A549 (cell line): Measurements from ENCODE around the gene IL19. TPM values are rescaled to one million over a fixed set of nuclear protein-coding genes. Genes with fewer than 3 reads are reported as not detected.
A peak's percentile ranks its signal among the peaks of the same experiment; 100 is the strongest.

Experiments
- ATAC-seq, 2 experiments: fragments of 200-7000 bp in 1 of 2; fragments of >200 bp in 1 of 2; cut with Nextera tagmentation in 1 of 2; cut with Tn5 transposase in 1 of 2; 3 replicates each; pipeline versions ENCODE4 v1.8.0 to v1.9.1; 2018 to 2020; ENCODE audit warnings: mild to moderate bottlenecking in 1 of 2, moderate library complexity in 1 of 2
- CTCF ChIA-PET: fragments of 300-600 bp; sonication (Branson Sonifier 250); formaldehyde crosslinking; extraction: SDS; loops from one replicate; lab custom pipeline; 2021; ENCODE audit warnings: antibody characterized with exemption, inconsistent platforms; lab: Yijun Ruan, JAX
- POLR2A ChIA-PET: fragments of 350-600 bp; formaldehyde crosslinking; extraction: SDS; loops from one replicate; lab custom pipeline; 2021; ENCODE audit warnings: antibody characterized with exemption, inconsistent platforms; lab: Yijun Ruan, JAX
- DNase-seq, 2 experiments: peaks; one replicate each; pipeline versions ENCODE4 v3.0.0 to v3.0.0-alpha.2; 2011 to 2016; ENCODE audit warnings: low read depth in 1 of 2, low spot score in 1 of 2
- FAIRE-seq: peaks from 2 replicates; lab custom pipeline; 2011; peaks lifted over from hg19 to GRCh38; lab: Jason Lieb, UNC
- H3K27ac ChIP-seq, 2 experiments: fragments of >200 bp; sonication (Bioruptor Twin); formaldehyde crosslinking; 3 replicates each; pipeline ENCODE4 v1.5.1; 2016 to 2017
- H3K4me1 ChIP-seq: fragments of >200 bp; sonication (Bioruptor Twin); formaldehyde crosslinking; 3 replicates; pipeline ENCODE4 v1.6.1; 2016
- H3K4me2 ChIP-seq: fragments of >200 bp; sonication (Bioruptor Twin); formaldehyde crosslinking; 3 replicates; pipeline ENCODE4 v1.6.1; 2016
- H3K4me3 ChIP-seq: fragments of >200 bp; sonication (Bioruptor Twin); formaldehyde crosslinking; 3 replicates; pipeline ENCODE4 v1.5.1; 2016
- H3K9me3 ChIP-seq: fragments of >200 bp; sonication (Bioruptor Twin); formaldehyde crosslinking; 3 replicates; pipeline ENCODE4 v1.6.1; 2016
- ATOH8 ChIP-seq: fragments of 250-450 bp; sonication (Bioruptor Pico); IDR thresholded peaks from 2 replicates; pipeline ENCODE4 v1.5.0; 2020; ENCODE audit warnings: low read depth, mild to moderate bottlenecking, moderate library complexity
- BCL3 ChIP-seq: fragments of >200 bp; sonication (Bioruptor Twin); formaldehyde crosslinking; IDR thresholded peaks from 3 replicates; pipeline ENCODE4 v1.6.1; 2016
- BHLHE40 ChIP-seq: IDR thresholded peaks from 2 replicates; pipeline ENCODE4 v1.6.1; 2012; ENCODE audit warnings: low read depth, low read length, inconsistent platforms
- CBX2 ChIP-seq: fragments of 200-600 bp; sonication (generic); IDR thresholded peaks from 2 replicates; pipeline ENCODE4 v1.6.1; 2016; ENCODE audit warnings: low read depth, mild to moderate bottlenecking, borderline replicate concordance
- CEBPB ChIP-seq, 2 experiments: fragments of >200 bp in 1 of 2; sonication (Bioruptor Twin) in 1 of 2; formaldehyde crosslinking in 1 of 2; IDR thresholded peaks; 2 replicates each; pipeline ENCODE4 v1.6.1; 2012 to 2016
- E2F6 ChIP-seq: IDR thresholded peaks from 2 replicates; pipeline ENCODE4 v1.6.1; 2012; ENCODE audit warnings: low read depth, borderline replicate concordance
- ELK1 ChIP-seq: fragments of 150-350 bp; IDR thresholded peaks from 2 replicates; pipeline ENCODE4 v1.6.1; 2014; ENCODE audit warnings: low read depth, mild to moderate bottlenecking, low read length
- FOSL2 ChIP-seq, 2 experiments: fragments of 450-650 bp in 1 of 2; fragments of >200 bp in 1 of 2; sonication (Bioruptor Twin) in 1 of 2; formaldehyde crosslinking; IDR thresholded peaks; 2 replicates each; pipeline versions ENCODE4 v1.5.0 to v1.6.1; 2016 to 2020; ENCODE audit warnings: mild to moderate bottlenecking in 1 of 2, moderate library complexity in 1 of 2
- HDAC2 ChIP-seq: fragments of 200-600 bp; sonication (generic); IDR thresholded peaks from 2 replicates; pipeline ENCODE4 v1.6.1; 2016
- HES2 ChIP-seq: fragments of >200 bp; sonication (Bioruptor Twin); formaldehyde crosslinking; IDR thresholded peaks from 2 replicates; pipeline ENCODE4 v1.6.1; 2016
- HOXB13 ChIP-seq: fragments of 250-450 bp; sonication (Bioruptor Pico); IDR thresholded peaks from 2 replicates; pipeline ENCODE4 v1.5.0; 2020; ENCODE audit warnings: low read depth, mild to moderate bottlenecking, moderate library complexity
- JUN ChIP-seq, 2 experiments: fragments of >200 bp; sonication (Bioruptor Twin); formaldehyde crosslinking; IDR thresholded peaks; 2 replicates in 1 of 2; 3 replicates in 1 of 2; pipeline ENCODE4 v1.6.1; 2016 to 2017
- JUNB ChIP-seq: fragments of >200 bp; sonication (Bioruptor Twin); formaldehyde crosslinking; IDR thresholded peaks from 2 replicates; pipeline ENCODE4 v1.6.1; 2016
- MAFK ChIP-seq: fragments of 450-650 bp; IDR thresholded peaks from 2 replicates; pipeline ENCODE4 v1.6.1; 2014; ENCODE audit not compliant: partially characterized antibody
- MAX ChIP-seq: IDR thresholded peaks from 2 replicates; pipeline ENCODE4 v1.6.1; 2012
- MYC ChIP-seq: IDR thresholded peaks from 2 replicates; pipeline ENCODE4 v1.6.1; 2012; ENCODE audit warnings: mild to moderate bottlenecking, inconsistent platforms, low read length, improper control_type of control experiment, borderline replicate concordance
- NFE2L2 ChIP-seq: fragments of 150-350 bp; conservative IDR thresholded peaks from 2 replicates; pipeline ENCODE4 v1.6.1; 2014; ENCODE audit warnings: low read length
- NPAS2 ChIP-seq: fragments of 250-450 bp; sonication (Bioruptor Pico); IDR thresholded peaks from 2 replicates; pipeline ENCODE4 v1.8.0; 2022; ENCODE audit warnings: mild to moderate bottlenecking, moderate library complexity, borderline replicate concordance
- POLR2A ChIP-seq: IDR thresholded peaks from 2 replicates; pipeline ENCODE4 v1.6.1; 2012; ENCODE audit warnings: mild to moderate bottlenecking, low read length
- REST ChIP-seq: fragments of 200-600 bp; sonication (generic); IDR thresholded peaks from 2 replicates; pipeline ENCODE4 v1.6.1; 2016; ENCODE audit warnings: antibody characterized with exemption, mild to moderate bottlenecking, moderate library complexity
- SMC3 ChIP-seq: fragments of >200 bp; sonication (Bioruptor Twin); formaldehyde crosslinking; IDR thresholded peaks from 3 replicates; pipeline ENCODE4 v1.6.1; 2018; ENCODE audit warnings: inconsistent platforms
- ZC3H11A ChIP-seq: fragments of 450-650 bp; IDR thresholded peaks from 2 replicates; pipeline ENCODE4 v1.6.1; 2014; ENCODE audit warnings: antibody characterized with exemption, mild to moderate bottlenecking
- WGBS: methylation state at CpG from one replicate; pipeline ENCODE4 v1.1.6; 2017; ENCODE audit errors: missing lambda C conversion rate; 5-methylcytosine and 5-hydroxymethylcytosine counted together
- polyA plus RNA-seq, 4 experiments: library from polyadenylated mRNA; depleted of rRNA in 3 of 4; stranded (reverse); fragments of >200 nt; fragmentation: RNase III in 1 of 4; extraction: RNeasy Plus Mini Kit Qiagen cat#74134 plus additional on column Dnase treatment in 1 of 4; gene quantifications; 2 replicates in 3 of 4; 3 replicates in 1 of 4; pipeline ENCODE4 v1.2.3, GENCODE V29; 2011 to 2017

Gene IL19
- polyA plus RNA-seq, 2 of the 4 experiments (the other 2 are of a cell fraction), result not detected

GRCh38 chr1:206824331-206824730 is 53.8 kb downstream of the IL19 start:
- DNase-seq (no peak), FAIRE-seq (no peak), ATAC-seq (no peak)
- H3K27ac ChIP-seq, result no peak overlapping the region
- no peaks in the 10 kb centered on the region for H3K9me3 ChIP-seq
- no peak overlapping the region for H3K4me2 ChIP-seq
- no peaks in the 10 kb centered on the region for H3K4me1 ChIP-seq
- POLR2A ChIA-PET, result no interaction called here
- WGBS, result 42% methylated on average over 3 of the region's 3 CpGs
- CTCF ChIA-PET, result interaction anchor here (1.6 kb wide), 1 partner anchor 88 kb away, joined by 3 read pairs; no protein-coding TSS in a partner anchor
- TF ChIP-seq HDAC2 (no peak), SMC3 (no peak), FOSL2 (IDR thresholded peaks at IDR 0.05) (no peak), FOSL2 (CRISPR knock-in tag; IDR thresholded peaks at IDR 0.05) (no peak), BHLHE40 (no peak), POLR2A (no peak), BCL3 (no peak), MAFK (no peak), ELK1 (no peak), JUNB (no peak), NPAS2 (CRISPR knock-in tag) (no peak), E2F6 (no peak), MYC (no peak), MAX (no peak)
- no peak overlapping the region for H3K4me3 ChIP-seq

GRCh38 chr1:206826394-206826793 is 55.8 kb downstream of the IL19 start:
- 63% methylated on average over 4 of the region's 4 CpGs for WGBS
- Histone ChIP-seq H3K9me3 (no peaks in the 10 kb centered on the region), H3K4me3 (no peak overlapping the region), H3K4me1 (no peaks in the 10 kb centered on the region), H3K27ac (0 out of 6 replicates have a peak overlapping the region, but pooled peaks of 1 of the 2 experiments have one; percentile 23), H3K4me2 (no peak overlapping the region)
- DNase-seq (no peak), FAIRE-seq (no peak), ATAC-seq (no peak)
- CTCF ChIA-PET, result interaction anchor here (1.1 to 1.5 kb wide), 3 partner anchors 85 to 155 kb away, joined by 4 read pairs; no protein-coding TSS in a partner anchor
- POLR2A ChIA-PET, result no interaction called here
- TF ChIP-seq NFE2L2 (no peak), FOSL2 (IDR thresholded peaks at IDR 0.05) (no peak), FOSL2 (CRISPR knock-in tag; IDR thresholded peaks at IDR 0.05) (no peak), HOXB13 (CRISPR knock-in tag) (no peak), REST (no peak), CBX2 (no peak), CEBPB (IDR thresholded peaks at IDR 0.05) (no peak), ATOH8 (CRISPR knock-in tag) (no peak), JUN (IDR thresholded peaks at IDR 0.05) (no peak), HES2 (no peak), BCL3 (no peak), E2F6 (no peak), ELK1 (no peak), ZC3H11A (no peak)
- TF ChIP-seq, all 56 proteins: peak for 0
